ENCODE results near the gene HCCS.

DNA sequence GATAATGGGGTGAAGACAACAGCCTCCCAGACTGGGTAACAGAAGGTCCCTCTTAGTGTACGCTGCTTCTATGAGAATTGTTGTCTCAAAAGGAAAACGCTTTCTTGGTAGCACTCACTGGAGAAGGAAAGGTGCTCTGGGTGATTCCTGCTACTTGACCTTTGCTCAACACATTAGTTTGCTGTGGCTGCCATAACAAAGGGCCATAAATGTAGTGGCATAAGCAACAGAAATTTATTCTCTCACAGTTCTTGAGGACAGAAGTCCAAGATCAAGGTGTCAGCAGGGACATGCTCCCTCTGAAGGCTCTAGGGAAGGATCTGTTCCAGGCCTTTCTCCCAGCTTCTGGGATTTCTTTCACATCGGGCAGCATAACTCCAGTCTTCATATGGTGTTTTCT lies 19.0 kb downstream of the HCCS start:
- TF ChIP-seq, protein P1, sequence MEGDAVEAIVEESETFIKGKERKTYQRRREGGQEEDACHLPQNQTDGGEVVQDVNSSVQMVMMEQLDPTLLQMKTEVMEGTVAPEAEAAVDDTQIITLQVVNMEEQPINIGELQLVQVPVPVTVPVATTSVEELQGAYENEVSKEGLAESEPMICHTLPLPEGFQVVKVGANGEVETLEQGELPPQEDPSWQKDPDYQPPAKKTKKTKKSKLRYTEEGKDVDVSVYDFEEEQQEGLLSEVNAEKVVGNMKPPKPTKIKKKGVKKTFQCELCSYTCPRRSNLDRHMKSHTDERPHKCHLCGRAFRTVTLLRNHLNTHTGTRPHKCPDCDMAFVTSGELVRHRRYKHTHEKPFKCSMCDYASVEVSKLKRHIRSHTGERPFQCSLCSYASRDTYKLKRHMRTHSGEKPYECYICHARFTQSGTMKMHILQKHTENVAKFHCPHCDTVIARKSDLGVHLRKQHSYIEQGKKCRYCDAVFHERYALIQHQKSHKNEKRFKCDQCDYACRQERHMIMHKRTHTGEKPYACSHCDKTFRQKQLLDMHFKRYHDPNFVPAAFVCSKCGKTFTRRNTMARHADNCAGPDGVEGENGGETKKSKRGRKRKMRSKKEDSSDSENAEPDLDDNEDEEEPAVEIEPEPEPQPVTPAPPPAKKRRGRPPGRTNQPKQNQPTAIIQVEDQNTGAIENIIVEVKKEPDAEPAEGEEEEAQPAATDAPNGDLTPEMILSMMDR (IDR thresholded peaks at IDR 0.05; ENCODE audit: low read length) = no peak
- no peak for TF ChIP-seq EZH2 (IDR thresholded peaks at IDR 0.05; ENCODE audit: borderline replicate concordance, low read length)

All from OCI-LY1 (cell line).